ENCODE data around the gene UTS2B.
A peak's percentile ranks its signal among the peaks of the same experiment; 100 is the strongest.

Gene UTS2B

GRCh38 chr3:191363221-191363620, 32.9 kb upstream of the UTS2B start:
- Histone ChIP-seq H3K36me3 (ENCODE audit: insufficient read depth, low read length) (peaks cover 41% of the 10 kb centered on the region), H3K4me1 (ENCODE audit: control insufficient read depth, insufficient read depth, low read length, unreplicated experiment) (peaks cover 12% of the 10 kb centered on the region), H3K27me3 (ENCODE audit: insufficient read depth, low read length) (no peaks in the 10 kb centered on the region), H3K27ac (ENCODE audit: low read depth, low read length) (no peak overlapping the region), H3K4me3 (ENCODE audit: low read depth, low read length) (no peak overlapping the region), H2AFZ (ENCODE audit: low read length, unreplicated experiment) (no peak overlapping the region), H3K79me2 (ENCODE audit: control insufficient read depth, insufficient read depth, low read length, unreplicated experiment) (peaks cover 3% of the 10 kb centered on the region)

- Histone ChIP-seq H3K4me1 (ENCODE audit: control insufficient read depth, insufficient read depth, low read length, unreplicated experiment) (peaks cover 12% of the 10 kb centered on the region), H2AFZ (ENCODE audit: low read length, unreplicated experiment) (no peak overlapping the region), H3K4me3 (ENCODE audit: low read depth, low read length) (no peak overlapping the region), H3K27me3 (ENCODE audit: insufficient read depth, low read length) (no peaks in the 10 kb centered on the region), H3K79me2 (ENCODE audit: control insufficient read depth, insufficient read depth, low read length, unreplicated experiment) (peaks cover 7% of the 10 kb centered on the region), H3K27ac (ENCODE audit: low read depth, low read length) (no peak overlapping the region), H3K36me3 (ENCODE audit: insufficient read depth, low read length) (peaks cover 42% of the 10 kb centered on the region)
These were observed 32.3 kb upstream of the UTS2B start for GRCh38 chr3:191362524-191363090.

- no peak overlapping the region for H3K27ac ChIP-seq (ENCODE audit: low read depth, low read length)
- no peak overlapping the region for H3K4me3 ChIP-seq (ENCODE audit: low read depth, low read length)
- peaks cover 12% of the 10 kb centered on the region for H3K79me2 ChIP-seq (ENCODE audit: control insufficient read depth, insufficient read depth, low read length, unreplicated experiment)
- peaks cover 44% of the 10 kb centered on the region for H3K36me3 ChIP-seq (ENCODE audit: insufficient read depth, low read length)
- H3K27me3 ChIP-seq (ENCODE audit: insufficient read depth, low read length): no peaks in the 10 kb centered on the region
- peaks cover 17% of the 10 kb centered on the region for H3K4me1 ChIP-seq (ENCODE audit: control insufficient read depth, insufficient read depth, low read length, unreplicated experiment)
- H2AFZ ChIP-seq (ENCODE audit: low read length, unreplicated experiment): no peak overlapping the region
These were observed 31.7 kb upstream of the UTS2B start for GRCh38 chr3:191362037-191362436.

GRCh38 chr3:191361456-191361855, 31.1 kb upstream of the UTS2B start:
- H3K27ac ChIP-seq (ENCODE audit: low read depth, low read length): no peak overlapping the region
- H3K4me3 ChIP-seq (ENCODE audit: low read depth, low read length): no peak overlapping the region
- H2AFZ ChIP-seq (ENCODE audit: low read length, unreplicated experiment): no peak overlapping the region
- peaks cover 44% of the 10 kb centered on the region for H3K36me3 ChIP-seq (ENCODE audit: insufficient read depth, low read length)
- no peaks in the 10 kb centered on the region for H3K27me3 ChIP-seq (ENCODE audit: insufficient read depth, low read length)
- H3K79me2 ChIP-seq (ENCODE audit: control insufficient read depth, insufficient read depth, low read length, unreplicated experiment): peaks cover 13% of the 10 kb centered on the region
- H3K4me1 ChIP-seq (ENCODE audit: control insufficient read depth, insufficient read depth, low read length, unreplicated experiment): peaks cover 16% of the 10 kb centered on the region

- peaks cover 20% of the 10 kb centered on the region for H3K79me2 ChIP-seq (ENCODE audit: control insufficient read depth, insufficient read depth, low read length, unreplicated experiment)
- H2AFZ ChIP-seq (ENCODE audit: low read length, unreplicated experiment): no peak overlapping the region
- H3K36me3 ChIP-seq (ENCODE audit: insufficient read depth, low read length): peaks cover 44% of the 10 kb centered on the region
- H3K4me1 ChIP-seq (ENCODE audit: control insufficient read depth, insufficient read depth, low read length, unreplicated experiment): peaks cover 18% of the 10 kb centered on the region
- no peaks in the 10 kb centered on the region for H3K27me3 ChIP-seq (ENCODE audit: insufficient read depth, low read length)
- H3K4me3 ChIP-seq (ENCODE audit: low read depth, low read length): no peak overlapping the region
- no peak overlapping the region for H3K27ac ChIP-seq (ENCODE audit: low read depth, low read length)
These were observed 30.3 kb upstream of the UTS2B start for GRCh38 chr3:191360620-191361019.

- H3K79me2 ChIP-seq (ENCODE audit: control insufficient read depth, insufficient read depth, low read length, unreplicated experiment): peaks cover 35% of the 10 kb centered on the region
- H3K27me3 ChIP-seq (ENCODE audit: insufficient read depth, low read length): no peaks in the 10 kb centered on the region
- peaks cover 22% of the 10 kb centered on the region for H3K4me1 ChIP-seq (ENCODE audit: control insufficient read depth, insufficient read depth, low read length, unreplicated experiment)
- H3K27ac ChIP-seq (ENCODE audit: low read depth, low read length): no peak overlapping the region
- no peak overlapping the region for H3K4me3 ChIP-seq (ENCODE audit: low read depth, low read length)
- H3K36me3 ChIP-seq (ENCODE audit: insufficient read depth, low read length): peaks cover 44% of the 10 kb centered on the region; the same call in 1 of the 2 replicates
- H2AFZ ChIP-seq (ENCODE audit: low read length, unreplicated experiment): no peak overlapping the region
These were observed 28.6 kb upstream of the UTS2B start for GRCh38 chr3:191358929-191359328.

GRCh38 chr3:191357909-191358308, 27.6 kb upstream of the UTS2B start:
- H3K36me3 ChIP-seq (ENCODE audit: insufficient read depth, low read length): peaks cover 39% of the 10 kb centered on the region; the same call in 1 of the 2 replicates
- H2AFZ ChIP-seq (ENCODE audit: low read length, unreplicated experiment): no peak overlapping the region
- no peaks in the 10 kb centered on the region for H3K27me3 ChIP-seq (ENCODE audit: insufficient read depth, low read length)
- no peak overlapping the region for H3K27ac ChIP-seq (ENCODE audit: low read depth, low read length)
- H3K79me2 ChIP-seq (ENCODE audit: control insufficient read depth, insufficient read depth, low read length, unreplicated experiment): peaks cover 45% of the 10 kb centered on the region
- no peak overlapping the region for H3K4me3 ChIP-seq (ENCODE audit: low read depth, low read length)
- H3K4me1 ChIP-seq (ENCODE audit: control insufficient read depth, insufficient read depth, low read length, unreplicated experiment): peaks cover 22% of the 10 kb centered on the region

- peaks cover 55% of the 10 kb centered on the region for H3K79me2 ChIP-seq (ENCODE audit: control insufficient read depth, insufficient read depth, low read length, unreplicated experiment)
- H3K4me1 ChIP-seq (ENCODE audit: control insufficient read depth, insufficient read depth, low read length, unreplicated experiment): peaks cover 27% of the 10 kb centered on the region
- H2AFZ ChIP-seq (ENCODE audit: low read length, unreplicated experiment): no peak overlapping the region
- peaks cover 32% of the 10 kb centered on the region; the same call in 1 of the 2 replicates for H3K36me3 ChIP-seq (ENCODE audit: insufficient read depth, low read length)
- H3K27me3 ChIP-seq (ENCODE audit: insufficient read depth, low read length): no peaks in the 10 kb centered on the region
- peak overlapping the region; percentile 69 for H3K27ac ChIP-seq (ENCODE audit: low read depth, low read length)
- H3K4me3 ChIP-seq (ENCODE audit: low read depth, low read length): peak overlapping the region; percentile 39; the same call in 1 of the 2 replicates
These were observed 26.5 kb upstream of the UTS2B start for GRCh38 chr3:191356631-191357439.

- Histone ChIP-seq H3K4me3 (ENCODE audit: low read depth, low read length) (no peak overlapping the region), H3K27ac (ENCODE audit: low read depth, low read length) (no peak overlapping the region), H3K4me1 (ENCODE audit: control insufficient read depth, insufficient read depth, low read length, unreplicated experiment) (peaks cover 41% of the 10 kb centered on the region), H3K27me3 (ENCODE audit: insufficient read depth, low read length) (no peaks in the 10 kb centered on the region), H3K36me3 (ENCODE audit: insufficient read depth, low read length) (peaks cover 23% of the 10 kb centered on the region; the same call in 1 of the 2 replicates), H3K79me2 (ENCODE audit: control insufficient read depth, insufficient read depth, low read length, unreplicated experiment) (peaks cover 69% of the 10 kb centered on the region), H2AFZ (ENCODE audit: low read length, unreplicated experiment) (no peak overlapping the region)
These were observed 25.1 kb upstream of the UTS2B start for GRCh38 chr3:191355406-191355805.

- Histone ChIP-seq H3K4me1 (ENCODE audit: control insufficient read depth, insufficient read depth, low read length, unreplicated experiment) (peaks cover 47% of the 10 kb centered on the region), H3K4me3 (ENCODE audit: low read depth, low read length) (no peak overlapping the region), H3K27me3 (ENCODE audit: insufficient read depth, low read length) (no peaks in the 10 kb centered on the region), H3K36me3 (ENCODE audit: insufficient read depth, low read length) (0 out of 2 replicates have a peak, but pooled peaks cover 3% of the 10 kb centered on the region), H3K79me2 (ENCODE audit: control insufficient read depth, insufficient read depth, low read length, unreplicated experiment) (peaks cover 88% of the 10 kb centered on the region), H3K27ac (ENCODE audit: low read depth, low read length) (no peak overlapping the region), H2AFZ (ENCODE audit: low read length, unreplicated experiment) (no peak overlapping the region)
These were observed 22.9 kb upstream of the UTS2B start for GRCh38 chr3:191353022-191353777.
